SHP77 (cell line): Measurements from ENCODE around the gene PIGN.
A peak's percentile ranks its signal among the peaks of the same experiment; 100 is the strongest.
"Not testable (repeated sequence)": the region's sequence is repeated elsewhere in the genome, so short reads cannot be mapped to it uniquely, and the experiment has no call there.

Experiments
- DNase-seq, 2 experiments: peaks; one replicate each; lab custom pipeline; 2025; lab: John Stamatoyannopoulos, UW

PIGN gene

GRCh38 chr18:62182220-62182619 is 4.6 kb downstream of the PIGN start:
- no peak for DNase-seq

GRCh38 chr18:62179213-62179612 is 7.6 kb downstream of the PIGN start:
- no peak for DNase-seq

DNA sequence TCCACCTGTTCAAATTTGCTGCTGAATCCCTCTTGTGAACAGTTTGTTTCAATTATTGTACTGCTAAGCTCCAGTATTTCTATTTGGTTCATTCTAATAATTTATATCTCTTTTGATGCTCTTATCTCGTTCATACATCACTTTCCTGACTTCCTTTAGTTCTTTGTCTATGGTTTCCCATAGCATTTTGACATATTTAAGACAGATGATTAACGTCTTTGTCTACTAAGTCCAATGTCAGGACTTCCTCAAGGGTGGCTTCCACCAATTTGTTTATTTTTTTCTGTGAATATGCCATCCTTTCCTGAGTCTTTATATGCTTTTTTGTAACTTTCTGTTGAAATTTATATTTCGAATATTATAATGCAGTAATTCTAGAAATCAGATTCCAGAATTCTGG is 9.6 kb downstream of the PIGN start:
- DNase-seq: no peak

- DNase-seq: no peak
These were observed 11.3 kb downstream of the PIGN start for GRCh38 chr18:62175521-62175920.

DNA sequence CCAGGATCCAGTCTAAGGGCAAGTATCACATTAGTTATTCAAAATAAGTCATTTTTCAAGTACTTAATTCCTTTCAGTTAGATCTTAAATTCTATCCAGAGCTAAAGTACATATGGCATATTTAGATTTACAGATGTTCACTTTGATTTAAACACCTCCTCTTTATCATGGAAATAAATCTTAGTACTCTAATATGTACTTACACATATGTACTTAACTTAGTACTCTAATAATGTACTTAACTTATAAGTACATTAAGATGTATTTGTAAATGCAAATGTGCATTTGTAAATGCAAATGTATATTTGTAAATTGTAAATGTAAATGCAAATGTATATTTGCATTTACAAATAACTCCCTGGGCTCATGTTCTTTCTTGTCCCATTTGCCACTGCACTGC is 14.6 kb downstream of the PIGN start:
- DNase-seq: no peak

DNA sequence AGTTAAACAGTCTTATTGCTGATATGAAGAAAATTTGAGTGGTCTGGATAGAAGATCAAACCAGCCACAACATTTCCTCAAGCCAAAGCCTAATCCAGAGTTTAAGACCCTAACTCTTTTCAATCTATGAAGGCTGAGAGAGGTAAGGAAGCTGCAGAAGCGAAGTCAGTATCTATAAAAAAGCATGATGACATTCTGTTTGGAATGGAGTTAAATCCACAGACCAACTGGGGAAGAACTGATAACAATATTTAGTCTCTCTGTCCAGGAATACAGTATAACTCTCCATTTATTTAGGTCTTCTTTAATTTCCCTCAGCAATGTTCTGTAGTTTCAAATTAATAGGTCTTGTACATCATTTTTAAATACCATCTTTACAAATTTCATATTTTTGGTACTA is 16.0 kb downstream of the PIGN start:
- DNase-seq: no peak

DNA sequence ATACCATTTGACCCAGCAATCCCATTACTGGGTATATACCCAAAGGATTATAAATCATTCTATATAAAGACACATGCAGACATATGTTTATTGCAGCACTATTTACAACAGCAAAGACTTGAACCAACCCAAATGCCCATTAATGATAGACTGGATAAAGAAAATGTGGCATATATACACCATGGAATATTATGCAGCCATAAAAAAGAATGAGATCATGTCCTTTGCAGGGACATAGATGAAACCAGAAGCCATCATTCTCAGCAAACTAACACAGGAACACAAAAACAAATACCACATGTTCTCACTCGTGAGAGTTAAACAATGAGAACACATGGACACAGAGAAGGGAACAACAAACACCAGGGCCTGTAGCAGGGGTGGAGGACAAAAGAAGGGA is 20.3 kb downstream of the PIGN start:
- DNase-seq: not testable (repeated sequence)

- DNase-seq: no peak
These were observed 21.3 kb downstream of the PIGN start for GRCh38 chr18:62165583-62165982.

DNA sequence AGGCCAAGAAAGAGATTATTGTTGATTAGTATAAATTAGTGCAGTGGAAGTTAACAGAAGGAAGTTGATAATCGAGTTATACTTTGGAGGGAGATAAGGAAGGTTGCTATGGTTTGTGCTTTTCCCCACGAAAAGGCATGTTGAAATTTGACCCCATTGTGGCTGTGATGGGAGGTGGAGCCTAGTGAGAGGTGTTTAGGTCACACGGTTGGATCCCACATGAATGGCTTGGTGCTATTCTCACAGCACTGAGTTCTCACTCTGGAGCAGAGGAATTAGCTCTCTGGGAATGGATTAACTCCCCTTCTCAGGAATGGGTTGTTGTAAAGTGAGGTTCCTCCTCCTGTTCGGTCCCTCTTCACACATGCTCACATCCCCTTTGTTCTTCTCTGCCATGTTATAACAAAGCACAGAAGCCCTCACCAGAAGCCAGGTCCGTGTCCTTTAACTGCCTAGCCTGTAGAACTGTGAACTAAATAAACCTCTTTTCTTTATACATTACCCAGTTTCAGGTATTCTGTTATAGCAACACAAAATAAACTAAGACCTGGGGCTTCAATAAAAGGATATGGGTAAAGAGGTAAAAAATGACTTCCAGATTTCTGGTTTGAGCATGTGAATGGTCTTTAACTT is 21.9 kb downstream of the PIGN start:
- DNase-seq: no peak

DNA sequence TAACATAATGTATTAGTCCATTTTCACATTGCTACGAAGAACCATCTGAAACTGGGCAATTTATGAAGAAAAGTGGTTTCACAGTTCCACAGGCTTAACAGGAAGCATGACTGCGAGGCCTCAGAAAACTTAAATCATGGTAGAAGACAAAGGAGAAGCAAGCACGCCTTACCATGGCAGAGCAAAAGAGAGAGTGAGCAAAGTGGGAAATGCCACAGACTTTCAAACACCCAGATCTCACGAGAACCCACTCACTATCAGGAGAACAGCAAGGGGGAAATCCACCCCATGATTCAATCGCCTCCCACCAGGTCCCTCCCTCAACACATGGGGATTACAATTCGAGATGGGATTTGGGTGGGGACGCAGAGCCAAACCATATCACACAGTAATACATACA is 22.5 kb downstream of the PIGN start:
- no peak for DNase-seq

DNA sequence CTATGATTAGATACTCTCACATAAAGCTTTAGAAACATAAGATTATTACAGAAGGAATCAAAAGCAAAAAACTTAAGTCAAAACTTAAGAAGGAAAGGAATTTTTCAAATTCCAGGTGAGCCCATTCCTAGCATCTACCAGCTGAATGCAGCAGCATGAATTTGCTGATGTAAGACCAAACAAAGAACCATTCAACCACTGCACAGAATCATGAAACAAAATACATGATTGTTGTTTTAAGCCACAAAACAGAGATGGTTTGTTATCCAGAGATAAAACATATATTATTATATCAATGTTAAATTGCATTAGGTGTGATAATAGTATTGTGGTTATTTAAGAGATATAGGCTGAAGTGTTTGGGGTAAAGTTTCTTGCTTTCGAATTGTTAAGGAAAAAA is 29.0 kb downstream of the PIGN start:
- no peak for DNase-seq

GRCh38 chr18:62152844-62153243 is 34.0 kb downstream of the PIGN start:
- DNase-seq: no peak

GRCh38 chr18:62151068-62151771 is 35.6 kb downstream of the PIGN start:
- DNase-seq: no peak

DNA sequence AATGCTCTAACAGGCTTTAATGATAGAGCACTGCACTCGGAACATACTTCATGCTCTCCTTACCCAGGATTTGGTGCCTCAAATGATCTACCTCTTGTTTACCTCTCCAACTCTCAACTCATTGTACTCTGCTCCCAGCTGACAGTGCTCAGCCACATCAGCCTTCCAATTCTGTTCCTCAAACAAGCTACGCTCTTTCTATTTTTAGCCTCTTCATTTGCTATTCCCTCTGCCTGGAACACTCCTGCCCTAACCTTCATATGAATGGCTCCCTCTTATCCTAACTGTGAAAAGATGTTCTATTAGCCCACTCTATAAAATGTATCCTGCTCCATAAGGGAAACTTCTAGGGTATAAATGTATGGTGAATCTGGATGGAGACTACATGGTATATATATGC is 42.5 kb downstream of the PIGN start:
- no peak for DNase-seq

DNA sequence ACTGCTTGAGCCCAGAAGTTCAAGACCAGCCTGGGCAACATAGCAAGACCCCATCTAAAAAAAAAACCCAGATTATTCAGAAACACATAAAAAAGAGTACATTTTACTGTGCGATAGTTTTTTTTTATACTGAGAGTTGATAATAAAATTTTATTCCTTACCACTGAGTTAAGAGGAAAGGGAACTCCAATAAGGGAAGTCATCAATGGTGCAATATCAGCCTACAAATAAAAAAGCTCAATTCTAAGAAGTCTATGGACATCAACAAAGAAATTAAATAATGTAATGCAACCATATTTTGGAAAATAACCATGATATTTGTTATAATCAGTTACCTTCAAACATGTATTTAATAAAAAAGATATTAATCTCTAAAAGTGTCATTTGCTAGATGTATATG is 46.6 kb downstream of the PIGN start:
- DNase-seq: no peak

GRCh38 chr18:62138461-62139235 is 48.2 kb downstream of the PIGN start:
- DNase-seq: no peak

DNA sequence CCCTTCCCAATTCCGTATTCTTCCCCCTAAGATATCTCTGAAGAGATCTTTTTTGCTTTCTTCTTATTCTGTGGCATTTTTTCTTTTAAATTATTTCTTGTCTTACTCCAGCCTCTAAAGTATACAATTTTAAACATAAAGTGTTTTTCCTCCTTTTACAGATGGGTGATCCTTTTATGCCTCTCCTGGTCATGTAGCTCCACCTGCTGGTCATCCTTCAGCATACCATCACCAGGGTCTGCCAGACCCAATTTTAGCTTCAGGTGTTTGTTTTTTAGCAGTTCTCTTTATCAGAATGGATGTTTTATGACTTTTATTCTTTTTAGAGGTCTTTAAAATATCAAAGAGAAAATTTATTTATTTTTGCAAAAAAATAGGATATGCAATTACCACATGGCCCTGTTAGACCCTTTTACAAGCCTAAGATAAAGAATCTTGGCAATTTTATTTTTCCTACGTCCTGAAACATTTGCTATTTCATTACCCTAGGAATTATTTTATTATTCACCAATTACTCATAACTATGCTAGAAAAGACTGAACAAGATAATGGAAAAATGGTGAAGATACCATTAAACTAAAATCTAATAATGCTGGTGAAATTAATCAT is 55.5 kb downstream of the PIGN start:
- peak; percentile 36 to 47 for DNase-seq

DNA sequence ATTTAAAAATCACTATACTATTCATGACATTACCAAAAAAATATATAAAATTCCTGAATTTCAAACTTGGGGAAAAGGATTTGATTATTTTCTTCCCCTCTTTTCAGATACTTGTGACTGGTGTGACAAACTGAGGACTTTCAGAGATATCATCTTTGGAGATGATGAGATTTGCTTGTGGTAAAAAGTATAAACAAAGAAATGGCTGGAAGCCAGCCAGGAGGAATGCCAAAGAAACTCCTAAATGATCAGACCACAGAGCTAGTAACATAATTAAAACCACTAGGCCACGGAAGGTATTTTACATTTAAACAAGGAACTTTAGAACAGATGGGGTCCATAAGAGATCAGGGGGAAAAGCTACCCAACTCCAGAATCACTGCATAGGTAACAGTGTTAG is 58.7 kb downstream of the PIGN start:
- no peak for DNase-seq

DNA sequence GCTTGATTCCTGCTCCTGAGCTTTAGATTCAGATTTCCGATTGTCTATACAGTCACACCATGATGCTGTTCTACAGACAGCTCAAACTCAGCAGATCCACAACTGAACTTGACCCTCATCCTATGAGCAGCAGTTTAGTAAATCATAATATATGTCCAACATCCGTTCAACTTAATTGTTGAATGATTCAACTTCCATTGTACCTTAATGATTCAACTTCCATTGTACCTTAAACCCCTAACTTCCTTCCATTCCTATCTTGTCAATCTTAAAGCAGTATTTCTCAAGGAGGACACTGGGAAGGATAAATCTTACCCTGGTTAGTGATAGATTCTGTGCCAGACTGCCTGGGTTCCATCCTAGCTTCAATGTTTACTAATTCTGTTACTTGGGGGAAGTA is 60.1 kb downstream of the PIGN start:
- no peak for DNase-seq

- DNase-seq: no peak
These were observed 61.2 kb downstream of the PIGN start for GRCh38 chr18:62125702-62126101.

DNA sequence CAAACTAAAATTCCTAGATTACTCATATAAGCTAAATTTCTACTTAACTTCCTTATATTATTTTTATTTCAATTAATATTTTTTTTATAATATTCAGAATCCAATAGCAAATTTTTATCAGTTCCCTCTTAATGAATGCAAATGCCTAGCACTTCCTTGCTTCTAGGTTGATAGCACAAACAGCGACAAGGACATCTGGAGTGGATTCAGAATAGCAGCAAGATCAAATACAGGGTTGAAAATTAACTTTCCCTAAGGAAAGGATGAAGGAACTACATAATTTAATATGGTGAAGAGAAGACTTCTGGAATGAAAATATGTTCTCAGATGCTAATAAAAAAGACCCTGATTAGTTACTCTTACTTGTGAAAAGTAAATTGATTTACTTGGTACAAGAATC is 64.5 kb downstream of the PIGN start:
- DNase-seq: no peak

GRCh38 chr18:62119884-62120283 is 67.0 kb downstream of the PIGN start:
- no peak for DNase-seq

DNA sequence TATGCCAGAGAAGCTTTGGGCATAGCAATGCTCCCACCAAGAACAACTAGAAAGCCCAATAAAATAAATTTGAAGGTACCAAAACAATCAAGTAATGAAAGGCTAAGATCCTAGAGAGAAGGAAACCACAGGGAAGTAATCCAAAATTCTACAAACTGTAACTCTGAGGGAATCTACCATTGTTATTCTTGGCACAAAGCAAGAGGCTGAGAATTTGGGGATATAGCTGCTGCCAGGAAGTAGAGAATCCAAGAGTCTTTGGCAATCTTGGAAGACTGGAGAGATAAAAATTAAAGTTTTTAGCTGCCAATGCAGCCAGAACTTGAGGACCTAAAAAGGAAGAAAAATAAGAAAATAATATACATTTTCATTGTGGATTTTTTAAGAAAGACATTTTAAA is 68.5 kb downstream of the PIGN start:
- no peak for DNase-seq
